ENCODE data around the gene DENND2A. TPM values are rescaled to one million over a fixed set of nuclear protein-coding genes. Genes with fewer than 3 reads are reported as not detected.
A peak's percentile ranks its signal among the peaks of the same experiment; 100 is the strongest.

The DENND2A gene
- total and polyA plus RNA-seq, 8 donors: 9.3 to 47.2 (median 37.6) TPM

GRCh38 chr7:140476698-140477261 lies 163.8 kb downstream of the DENND2A start:
- Histone ChIP-seq H3K9me3 (no peaks in the 10 kb centered on the region), H3K36me3 (peaks cover 0 to 2% of the 10 kb centered on the region in 2 donors), H3K4me3 (peak overlapping the region in 1 of 2 donors; percentile 100), H3K27ac (peak overlapping the region in 1 of 2 donors; percentile 94), H3K27me3 (no peaks in the 10 kb centered on the region), H3K4me1 (peaks cover 5 to 42% of the 10 kb centered on the region in 2 donors)
- TF ChIP-seq, protein P1, sequence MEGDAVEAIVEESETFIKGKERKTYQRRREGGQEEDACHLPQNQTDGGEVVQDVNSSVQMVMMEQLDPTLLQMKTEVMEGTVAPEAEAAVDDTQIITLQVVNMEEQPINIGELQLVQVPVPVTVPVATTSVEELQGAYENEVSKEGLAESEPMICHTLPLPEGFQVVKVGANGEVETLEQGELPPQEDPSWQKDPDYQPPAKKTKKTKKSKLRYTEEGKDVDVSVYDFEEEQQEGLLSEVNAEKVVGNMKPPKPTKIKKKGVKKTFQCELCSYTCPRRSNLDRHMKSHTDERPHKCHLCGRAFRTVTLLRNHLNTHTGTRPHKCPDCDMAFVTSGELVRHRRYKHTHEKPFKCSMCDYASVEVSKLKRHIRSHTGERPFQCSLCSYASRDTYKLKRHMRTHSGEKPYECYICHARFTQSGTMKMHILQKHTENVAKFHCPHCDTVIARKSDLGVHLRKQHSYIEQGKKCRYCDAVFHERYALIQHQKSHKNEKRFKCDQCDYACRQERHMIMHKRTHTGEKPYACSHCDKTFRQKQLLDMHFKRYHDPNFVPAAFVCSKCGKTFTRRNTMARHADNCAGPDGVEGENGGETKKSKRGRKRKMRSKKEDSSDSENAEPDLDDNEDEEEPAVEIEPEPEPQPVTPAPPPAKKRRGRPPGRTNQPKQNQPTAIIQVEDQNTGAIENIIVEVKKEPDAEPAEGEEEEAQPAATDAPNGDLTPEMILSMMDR (IDR thresholded peaks at IDR 0.05): no peak
- no peak for DNase-seq
- intact Hi-C loops (cut with DNase I): no loop called here
- ATAC-seq: no peak

DNA sequence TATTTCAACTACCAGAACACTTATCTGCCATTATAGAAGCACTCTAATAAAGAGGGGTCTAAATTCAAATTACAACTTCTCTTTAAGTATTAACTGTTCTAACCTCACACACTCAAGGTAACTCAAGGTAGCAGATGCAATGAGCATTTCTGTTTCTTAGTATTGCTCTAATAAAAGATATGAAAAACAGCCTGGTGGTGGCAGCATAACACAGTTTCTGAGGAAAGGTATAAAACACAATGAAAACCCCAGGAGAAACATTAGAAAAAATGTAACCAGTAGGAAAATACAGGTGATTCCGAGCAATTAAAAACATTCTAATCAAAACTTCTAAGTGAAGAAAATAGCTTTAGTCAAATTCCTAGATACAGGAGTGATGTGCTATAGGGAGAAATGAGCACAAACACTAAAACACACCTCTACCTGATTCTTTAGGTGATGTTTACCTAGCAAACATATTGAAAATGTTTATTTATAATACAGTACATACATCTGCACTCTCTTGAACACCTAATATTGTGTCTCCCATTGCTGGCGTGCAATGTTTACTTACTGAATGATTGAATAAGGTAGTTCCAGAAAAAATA lies 164.8 kb downstream of the DENND2A start:
- Histone ChIP-seq H3K4me1 (peaks cover 5 to 42% of the 10 kb centered on the region in 2 donors), H3K27me3 (no peaks in the 10 kb centered on the region), H3K36me3 (peaks cover 0 to 11% of the 10 kb centered on the region in 2 donors), H3K9me3 (no peaks in the 10 kb centered on the region), H3K4me3 (no peak overlapping the region), H3K27ac (no peak overlapping the region)
- intact Hi-C loops (cut with DNase I): no loop called here
- DNase-seq: peak in 2 of 4 donors; percentile 7 to 51
- TF ChIP-seq, protein P1 (IDR thresholded peaks at IDR 0.05): peak; percentile 31 to 48
- ATAC-seq: no peak

Other genes with a start within 250 kb of the DENND2A start
- gene SLC37A3, start 242.3 kb downstream of the DENND2A start, total RNA-seq: 10 to 100 TPM; 36.2 to 41.1 TPM
- gene SLC37A3, start 242.3 kb downstream of the DENND2A start, polyA plus RNA-seq (ENCODE audit: insufficient read length in 6 of 6): 10 to 100 TPM; 50.7 to 58.5 (median 53.1) TPM
- gene RAB19, start 236.8 kb downstream of the DENND2A start, total RNA-seq: 1 to 10 TPM; 1.6 to 5.1 TPM
- gene RAB19, start 236.8 kb downstream of the DENND2A start, polyA plus RNA-seq (ENCODE audit: insufficient read length in 6 of 6): 1 to 10 TPM in 5 of 6 donors, under 1 TPM in 1; 0.97 to 2.0 (median 1.3) TPM
- 10 to 100 TPM; 78.1 to 87.9 TPM for gene MKRN1, start 161.3 kb downstream of the DENND2A start, total RNA-seq
- 100 to 1,000 TPM in 4 of 6 donors, 10 to 100 TPM in 2; 97.8 to 121 (median 112) TPM for gene MKRN1, start 161.3 kb downstream of the DENND2A start, polyA plus RNA-seq (ENCODE audit: insufficient read length in 6 of 6)
- 10 to 100 TPM; 21.2 to 22.0 TPM for gene ADCK2, start 32.1 kb upstream of the DENND2A start, total RNA-seq
- 10 to 100 TPM; 14.5 to 18.0 (median 16.8) TPM for gene ADCK2, start 32.1 kb upstream of the DENND2A start, polyA plus RNA-seq (ENCODE audit: insufficient read length in 6 of 6)
- 100 to 1,000 TPM; 176 to 242 TPM for gene NDUFB2, start 55.9 kb upstream of the DENND2A start, total RNA-seq
- gene NDUFB2, start 55.9 kb upstream of the DENND2A start, polyA plus RNA-seq (ENCODE audit: insufficient read length in 6 of 6): 100 to 1,000 TPM; 127 to 163 (median 137) TPM